CD4-positive, alpha-beta T cell treated with Interleukin-6 at 100 ng/mL for 8 hours (primary cell): ENCODE measurements around the gene PSENEN.
A peak's percentile ranks its signal among the peaks of the same experiment; 100 is the strongest.
"Not testable (repeated sequence)": the region's sequence is repeated elsewhere in the genome, so short reads cannot be mapped to it uniquely, and the experiment has no call there.

Experiments
- DNase-seq: peaks from one replicate; pipeline ENCODE4 v3.0.0-alpha.2; 2020; ENCODE audit warnings: mixed read lengths, low spot score

PSENEN gene

GRCh38 chr19:35718345-35719041 lies 27.0 kb upstream of the PSENEN start:
- peak; percentile 25 for DNase-seq

DNA sequence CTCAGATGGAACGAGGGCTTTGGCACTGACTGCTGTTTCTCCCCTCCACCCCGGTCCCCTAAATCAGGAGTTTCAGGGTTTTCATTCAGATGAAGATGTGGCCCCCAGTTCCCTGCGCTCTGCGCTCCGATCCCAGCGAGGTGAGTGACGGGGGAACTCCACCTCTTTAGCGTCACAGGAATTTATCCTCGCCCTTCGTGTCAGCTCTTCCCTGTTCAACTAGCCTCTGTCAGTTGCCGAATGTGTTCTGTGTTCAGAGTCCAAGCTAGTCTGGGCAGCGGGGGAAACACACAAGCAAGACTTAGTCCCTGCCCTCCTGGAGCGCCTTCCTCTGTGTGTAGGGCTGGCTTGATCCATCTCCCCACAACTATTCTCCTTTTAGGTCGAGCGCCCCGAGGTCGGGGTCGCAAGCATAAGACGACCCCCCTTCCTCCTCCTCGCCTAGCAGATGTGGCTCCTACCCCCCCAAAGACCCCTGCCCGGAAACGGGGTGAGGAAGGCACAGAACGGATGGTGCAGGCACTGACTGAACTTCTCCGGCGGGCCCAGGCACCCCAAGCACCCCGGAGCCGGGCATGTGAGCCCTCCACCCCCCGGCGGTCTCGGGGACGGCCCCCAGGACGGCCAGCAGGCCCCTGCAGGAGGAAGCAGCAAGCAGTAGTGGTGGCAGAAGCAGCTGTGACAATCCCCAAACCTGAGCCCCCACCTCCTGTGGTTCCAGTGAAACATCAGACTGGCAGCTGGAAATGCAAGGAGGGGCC lies 25.9 kb upstream of the PSENEN start:
- DNase-seq, result no peak

- DNase-seq, result no peak
Measured at GRCh38 chr19:35720163-35720524, 25.3 kb upstream of the PSENEN start.

- no peak for DNase-seq
Measured at GRCh38 chr19:35720648-35721047, 24.8 kb upstream of the PSENEN start.

DNA sequence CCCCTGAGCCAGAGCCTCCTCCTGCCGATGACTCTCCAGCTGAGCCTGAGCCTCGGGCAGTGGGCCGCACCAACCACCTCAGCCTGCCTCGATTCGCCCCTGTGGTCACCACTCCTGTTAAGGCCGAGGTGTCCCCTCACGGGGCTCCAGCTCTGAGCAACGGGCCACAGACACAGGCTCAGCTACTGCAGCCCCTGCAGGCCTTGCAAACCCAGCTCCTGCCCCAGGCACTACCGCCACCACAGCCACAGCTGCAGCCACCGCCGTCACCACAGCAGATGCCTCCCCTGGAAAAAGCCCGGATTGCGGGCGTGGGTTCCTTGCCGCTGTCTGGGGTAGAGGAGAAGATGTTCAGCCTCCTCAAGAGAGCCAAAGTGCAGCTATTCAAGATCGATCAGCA lies 24.1 kb upstream of the PSENEN start:
- DNase-seq, result no peak

DNA sequence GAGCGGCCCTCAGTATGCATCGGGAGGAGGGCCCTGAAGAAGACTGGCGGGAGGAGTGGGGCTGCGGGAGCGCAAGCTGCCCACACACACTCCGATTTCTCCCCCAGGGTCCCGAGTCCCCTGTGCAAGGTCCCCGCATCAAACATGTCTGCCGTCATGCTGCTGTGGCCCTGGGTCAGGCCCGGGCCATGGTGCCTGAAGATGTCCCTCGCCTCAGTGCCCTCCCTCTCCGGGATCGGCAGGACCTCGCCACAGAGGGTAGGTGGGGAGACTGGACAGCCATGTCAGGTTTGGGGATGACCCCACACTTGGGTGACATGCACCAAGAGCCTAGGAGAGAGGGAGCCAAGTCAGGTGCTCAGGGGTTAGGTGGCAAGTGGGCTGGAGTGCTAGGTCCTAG lies 23.0 kb upstream of the PSENEN start:
- no peak for DNase-seq

DNA sequence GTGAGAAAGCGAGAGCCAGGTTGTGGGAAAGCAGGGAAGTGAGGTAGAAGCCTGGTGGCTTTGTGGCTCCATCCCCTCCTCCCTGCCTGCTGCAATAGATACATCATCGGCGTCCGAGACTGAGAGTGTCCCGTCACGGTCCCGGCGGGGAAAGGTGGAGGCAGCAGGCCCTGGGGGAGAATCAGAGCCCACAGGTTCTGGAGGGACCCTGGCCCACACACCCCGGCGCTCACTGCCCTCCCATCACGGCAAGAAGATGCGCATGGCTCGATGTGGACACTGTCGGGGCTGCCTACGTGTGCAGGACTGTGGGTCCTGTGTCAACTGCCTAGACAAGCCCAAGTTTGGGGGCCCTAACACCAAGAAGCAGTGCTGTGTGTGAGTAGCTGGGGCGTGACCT lies 22.6 kb upstream of the PSENEN start:
- DNase-seq, result no peak

- DNase-seq, result no peak
Measured at GRCh38 chr19:35723671-35724070, 21.8 kb upstream of the PSENEN start.

DNA sequence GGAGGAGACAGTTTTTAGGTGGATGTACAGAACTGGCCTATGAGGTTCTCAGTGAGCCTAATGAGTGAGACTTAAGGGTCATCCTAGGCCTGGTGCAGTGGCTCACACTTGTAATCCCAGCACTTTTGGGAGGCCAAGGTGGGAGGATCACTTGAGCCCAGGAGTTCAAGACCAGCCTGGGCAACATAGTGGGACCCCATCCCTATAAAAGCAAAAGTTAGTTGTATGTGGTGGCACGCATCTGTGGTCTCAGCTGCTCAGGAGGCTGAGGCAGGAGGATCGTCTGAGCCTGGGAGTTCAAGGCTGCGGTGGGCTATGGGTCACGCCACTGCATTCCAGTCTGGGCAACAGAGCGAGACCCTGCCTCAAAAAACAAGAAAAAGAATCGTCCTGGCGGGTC lies 21.3 kb upstream of the PSENEN start:
- DNase-seq, result not testable (repeated sequence)

GRCh38 chr19:35724560-35724959 lies 20.9 kb upstream of the PSENEN start:
- no peak for DNase-seq

- DNase-seq, result no peak
Measured at GRCh38 chr19:35725216-35725861, 20.1 kb upstream of the PSENEN start.

DNA sequence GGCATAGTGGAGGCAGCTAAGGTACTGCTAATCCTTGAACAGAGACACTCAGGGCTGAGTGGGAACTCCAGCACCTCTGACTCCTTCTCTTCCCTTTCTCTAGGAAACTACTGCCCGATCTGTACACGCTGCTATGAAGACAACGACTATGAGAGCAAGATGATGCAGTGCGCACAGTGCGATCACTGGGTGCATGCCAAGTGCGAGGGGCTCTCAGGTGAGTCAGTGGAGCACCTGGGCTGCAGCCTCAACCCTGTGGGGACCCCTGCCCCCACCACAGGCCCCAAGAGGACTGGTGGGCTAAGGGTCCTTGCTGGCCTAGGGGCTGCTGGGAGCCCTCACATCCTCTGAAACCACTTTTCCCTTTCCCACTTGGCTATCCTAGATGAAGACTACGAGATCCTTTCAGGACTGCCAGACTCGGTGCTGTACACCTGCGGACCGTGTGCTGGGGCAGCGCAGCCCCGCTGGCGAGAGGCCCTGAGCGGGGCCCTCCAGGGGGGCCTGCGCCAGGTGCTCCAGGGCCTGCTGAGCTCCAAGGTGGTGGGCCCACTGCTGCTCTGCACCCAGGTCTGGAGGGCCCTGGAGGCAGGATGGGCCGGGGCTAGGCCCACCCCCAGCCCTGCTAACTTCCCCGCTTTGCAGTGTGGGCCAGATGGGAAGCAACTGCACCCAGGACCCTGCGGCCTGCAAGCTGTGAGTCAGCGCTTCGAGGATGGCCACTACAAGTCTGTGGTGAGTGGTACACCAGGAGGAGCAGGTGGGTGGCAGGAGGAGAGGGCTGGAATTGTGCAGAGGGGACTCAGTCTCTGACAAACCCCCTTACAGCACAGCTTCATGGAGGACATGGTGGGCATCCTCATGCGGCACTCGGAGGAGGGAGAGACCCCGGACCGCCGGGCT lies 18.1 kb upstream of the PSENEN start:
- DNase-seq, result no peak

DNA sequence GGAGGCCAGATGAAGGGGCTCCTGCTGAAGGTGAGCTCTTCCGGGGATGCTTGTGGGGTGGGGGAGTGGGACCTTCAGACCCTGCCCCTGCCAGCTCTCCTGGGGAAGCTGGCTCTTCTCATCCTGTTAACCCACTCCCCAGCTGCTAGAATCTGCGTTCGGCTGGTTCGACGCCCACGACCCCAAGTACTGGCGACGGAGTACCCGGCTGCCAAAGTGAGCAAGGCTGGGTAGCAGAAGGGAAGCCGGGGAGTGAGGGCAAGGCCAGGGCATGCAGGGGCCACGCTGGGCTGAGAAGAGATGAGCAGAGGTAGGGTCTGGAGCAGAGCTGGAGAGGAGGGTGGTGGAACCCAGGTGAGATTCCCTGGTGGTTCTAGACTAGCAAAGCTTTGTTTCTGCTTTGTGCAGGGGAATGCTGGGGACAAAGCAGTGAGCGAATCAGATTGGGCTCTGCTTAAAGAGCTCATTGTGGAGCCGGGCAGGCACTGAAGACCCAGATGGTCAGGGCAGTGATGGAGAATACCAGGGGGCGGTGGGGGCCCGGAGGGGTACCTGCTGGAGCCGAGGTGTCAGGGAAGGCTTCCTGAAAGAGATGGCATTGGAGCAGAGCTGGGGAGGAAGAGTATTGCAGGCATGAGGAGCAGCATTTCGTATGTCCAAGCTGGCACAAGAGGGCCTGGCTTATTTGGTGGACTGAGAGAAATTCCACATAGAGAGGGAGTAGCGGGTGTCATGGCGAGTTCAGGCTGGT lies 17.3 kb upstream of the PSENEN start:
- no peak for DNase-seq

DNA sequence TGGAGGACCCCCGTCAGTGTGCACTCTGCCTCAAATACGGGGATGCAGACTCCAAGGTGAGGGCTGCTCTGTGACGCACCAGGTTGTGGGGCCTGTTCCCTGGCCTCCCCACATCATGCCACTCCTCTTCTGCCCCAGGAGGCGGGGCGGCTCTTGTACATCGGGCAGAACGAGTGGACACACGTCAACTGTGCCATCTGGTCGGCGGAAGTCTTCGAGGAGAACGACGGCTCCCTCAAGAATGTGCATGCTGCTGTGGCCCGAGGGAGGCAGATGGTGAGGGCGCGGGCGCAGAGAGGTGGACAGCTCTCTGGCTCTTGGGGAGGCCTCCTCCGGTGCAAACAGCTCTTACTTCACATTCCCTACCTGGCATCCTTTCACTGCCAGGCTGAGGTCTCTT lies 16.4 kb upstream of the PSENEN start:
- DNase-seq, result no peak

DNA sequence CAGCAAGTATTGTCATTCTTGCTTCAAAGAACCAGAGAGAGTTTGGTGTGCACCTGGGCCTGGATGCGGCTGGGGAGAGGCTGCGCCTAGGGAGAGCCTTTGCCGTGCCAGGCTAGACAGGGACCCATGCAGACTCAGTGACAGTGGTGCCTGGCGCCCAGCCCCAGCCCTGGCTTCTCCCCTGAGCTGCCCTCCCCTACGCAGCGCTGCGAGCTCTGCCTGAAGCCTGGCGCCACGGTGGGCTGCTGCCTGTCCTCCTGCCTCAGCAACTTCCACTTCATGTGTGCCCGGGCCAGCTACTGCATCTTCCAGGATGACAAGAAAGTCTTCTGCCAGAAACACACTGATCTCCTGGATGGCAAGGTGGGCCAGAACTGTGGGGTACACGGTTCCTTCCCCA lies 15.7 kb upstream of the PSENEN start:
- no peak for DNase-seq

- no peak for DNase-seq
Measured at GRCh38 chr19:35730326-35730725, 15.1 kb upstream of the PSENEN start.

DNA sequence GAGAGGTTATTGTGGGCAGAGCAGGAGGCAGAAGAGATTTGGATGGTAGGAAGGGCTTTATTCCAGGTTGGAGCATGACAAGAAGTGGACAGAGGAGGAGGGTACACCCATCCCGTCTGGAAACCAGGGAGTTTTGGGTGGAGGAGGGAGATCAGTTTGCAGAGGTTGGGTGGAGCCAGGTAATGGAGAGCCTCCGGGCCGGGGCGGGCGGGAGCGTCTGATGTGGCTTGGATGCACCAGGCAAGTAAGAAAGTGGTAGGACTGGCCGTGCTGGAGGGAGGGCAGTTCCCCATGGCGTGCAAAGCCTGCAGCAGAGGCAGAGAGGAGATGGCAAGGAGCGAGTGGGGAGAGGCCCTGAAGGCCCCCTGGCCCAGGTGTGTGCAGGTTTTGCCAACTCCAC lies 14.1 kb upstream of the PSENEN start:
- no peak for DNase-seq

DNA sequence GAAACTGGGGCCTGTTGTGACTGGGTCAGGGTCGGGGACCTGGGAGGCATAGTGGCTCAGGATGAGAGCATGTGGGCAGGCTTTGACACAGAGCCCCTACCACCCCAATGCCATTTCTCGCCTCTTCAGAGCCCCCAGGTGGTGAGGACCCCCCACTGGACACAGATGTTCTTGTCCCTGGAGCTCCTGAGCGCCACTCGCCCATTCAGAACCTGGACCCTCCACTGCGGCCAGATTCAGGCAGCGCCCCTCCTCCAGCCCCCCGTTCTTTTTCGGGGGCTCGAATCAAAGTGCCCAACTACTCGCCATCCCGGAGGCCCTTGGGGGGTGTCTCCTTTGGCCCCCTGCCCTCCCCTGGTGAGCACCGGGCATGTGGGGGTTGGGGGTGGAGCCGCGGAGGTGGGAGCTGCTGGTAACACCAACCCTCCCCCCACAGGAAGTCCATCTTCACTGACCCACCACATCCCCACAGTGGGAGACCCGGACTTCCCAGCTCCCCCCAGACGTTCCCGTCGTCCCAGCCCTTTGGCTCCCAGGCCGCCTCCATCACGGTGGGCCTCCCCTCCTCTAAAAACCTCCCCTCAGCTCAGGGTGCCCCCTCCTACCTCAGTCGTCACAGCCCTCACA lies 13.6 kb upstream of the PSENEN start:
- no peak for DNase-seq

GRCh38 chr19:35732540-35733179 lies 12.8 kb upstream of the PSENEN start:
- no peak for DNase-seq
